SK-N-SH (cell line): ENCODE data around the gene MCM3AP. TPM values are rescaled to one million over a fixed set of nuclear protein-coding genes. Genes with fewer than 3 reads are reported as not detected.

Experiments used
- CTCF ChIA-PET: fragments of 300-600, 350-600 bp; formaldehyde crosslinking; extraction: SDS; loops from one replicate; lab custom pipeline; 2021; lab: Yijun Ruan, JAX
- POLR2A ChIA-PET: fragments of 350-600 bp; sonication (Branson Sonifier 250); formaldehyde crosslinking; extraction: SDS; loops from one replicate; lab custom pipeline; 2020; ENCODE audit warnings: antibody characterized with exemption, inconsistent platforms; lab: Yijun Ruan, JAX
- DNase-seq: peaks from one replicate; pipeline ENCODE4 v3.0.0; 2012
- H2AFZ ChIP-seq: fragments of 200-600 bp; sonication (generic); 2 replicates; pipeline ENCODE4 v1.8.1; 2016; ENCODE audit warnings: antibody characterized with exemption, mild to moderate bottlenecking, low read depth
- H3F3A ChIP-seq: fragments of 200-600 bp; sonication (generic); replicated peaks from 2 replicates; pipeline ENCODE3; 2016; ENCODE audit warnings: antibody characterized with exemption, mild to moderate bottlenecking; ENCODE audit not compliant: insufficient read depth
- H3K27ac ChIP-seq, 2 experiments: fragments of 200-500 bp in 1 of 2; fragments of 200-600 bp in 1 of 2; sonication (Bioruptor generic) in 1 of 2; sonication (generic), shearing (Covaris generic) in 1 of 2; 2 replicates each; pipeline versions ENCODE4 v1.5.1 to v1.6.1; 2014 to 2016; ENCODE audit warnings: low read depth in 2 of 2, inconsistent platforms in 1 of 2, low read length in 1 of 2, mild to moderate bottlenecking in 1 of 2, mixed read lengths in 1 of 2
- H3K27me3 ChIP-seq: fragments of 200-600 bp; sonication (generic), shearing (Covaris generic); 2 replicates; pipeline ENCODE4 v1.6.1; 2016; ENCODE audit warnings: mixed run types; ENCODE audit not compliant: insufficient read depth
- H3K36me3 ChIP-seq, 2 experiments: fragments of 200-500 bp in 1 of 2; fragments of 200-600 bp in 1 of 2; sonication (Bioruptor generic) in 1 of 2; sonication (generic) in 1 of 2; replicated peaks in 1 of 2; 2 replicates each; pipeline versions ENCODE3 to v1.5.1; 2014 to 2016; ENCODE audit warnings: low read length in 1 of 2, mild to moderate bottlenecking in 1 of 2; ENCODE audit not compliant: insufficient read depth in 2 of 2, control insufficient read depth in 1 of 2
- H3K4me1 ChIP-seq, 2 experiments: fragments of 200-500 bp in 1 of 2; fragments of 200-600 bp in 1 of 2; sonication (Bioruptor generic) in 1 of 2; sonication (generic), shearing (Covaris generic) in 1 of 2; 2 replicates each; pipeline versions ENCODE4 v1.5.1 to v1.6.1; 2014 to 2016; ENCODE audit warnings: low read depth in 1 of 2, low read length in 1 of 2, mixed run types in 1 of 2; ENCODE audit not compliant: insufficient read depth in 2 of 2, control insufficient read depth in 1 of 2
- H3K4me2 ChIP-seq: fragments of 200-600 bp; sonication (generic), shearing (Covaris generic); 2 replicates; pipeline ENCODE4 v1.6.1; 2017; ENCODE audit warnings: mixed run types
- H3K4me3 ChIP-seq, 2 experiments: fragments of 200-500 bp in 1 of 2; fragments of 200-600 bp in 1 of 2; sonication (Bioruptor generic) in 1 of 2; sonication (generic), shearing (Covaris generic) in 1 of 2; 2 replicates each; pipeline versions ENCODE4 v1.5.1 to v1.8.1; 2014 to 2016; ENCODE audit warnings: low read depth in 2 of 2, inconsistent platforms in 1 of 2, low read length in 1 of 2, mild to moderate bottlenecking in 1 of 2, mixed read lengths in 1 of 2, moderate library complexity in 1 of 2
- H3K79me2 ChIP-seq: fragments of 200-600 bp; sonication (generic); 2 replicates; pipeline ENCODE4 v1.8.1; 2017; ENCODE audit warnings: mild to moderate bottlenecking; ENCODE audit not compliant: insufficient read depth
- H3K9ac ChIP-seq: fragments of 200-600 bp; sonication (generic); 2 replicates; pipeline ENCODE4 v1.6.1; 2017; ENCODE audit warnings: mixed run types
- H3K9me2 ChIP-seq: fragments of 200-600 bp; sonication (generic); 2 replicates; pipeline ENCODE4 v1.6.1; 2017; ENCODE audit warnings: mixed run types
- H3K9me3 ChIP-seq: fragments of 200-600 bp; sonication (generic); 2 replicates; pipeline ENCODE4 v1.6.1; 2017; ENCODE audit warnings: mixed run types, mild to moderate bottlenecking, moderate library complexity
- H4K20me1 ChIP-seq: fragments of 200-600 bp; sonication (generic); 2 replicates; pipeline ENCODE4 v1.6.1; 2017; ENCODE audit warnings: mild to moderate bottlenecking, mixed run types; ENCODE audit not compliant: insufficient read depth
- CHD2 ChIP-seq: fragments of 150-350 bp; IDR thresholded peaks from 2 replicates; pipeline ENCODE4 v1.6.1; 2018; ENCODE audit warnings: low read length; ENCODE audit not compliant: partially characterized antibody
- ELF1 ChIP-seq: IDR thresholded peaks from 2 replicates; pipeline ENCODE4 v1.4.0; 2012
- FOSL2 ChIP-seq: IDR thresholded peaks from 2 replicates; pipeline ENCODE4 v1.4.0; 2012; ENCODE audit warnings: low read depth, mild to moderate bottlenecking, moderate library complexity, borderline replicate concordance
- FOXJ3 ChIP-seq: sonication (generic); formaldehyde crosslinking; IDR thresholded peaks from 2 replicates; pipeline ENCODE4 v1.5.1; 2020; ENCODE audit warnings: mild to moderate bottlenecking, missing genetic modification reagents
- FOXM1 ChIP-seq: IDR thresholded peaks from 2 replicates; pipeline ENCODE4 v1.4.0; 2012; ENCODE audit warnings: low read depth, mild to moderate bottlenecking
- GABPA ChIP-seq: IDR thresholded peaks from 2 replicates; pipeline ENCODE4 v1.4.0; 2012; ENCODE audit warnings: low read depth, mild to moderate bottlenecking
- GATA2 ChIP-seq: sonication (generic); formaldehyde crosslinking; IDR thresholded peaks from 2 replicates; pipeline ENCODE4 v1.5.0; 2020; ENCODE audit warnings: mild to moderate bottlenecking, missing genetic modification reagents
- JUND ChIP-seq: IDR thresholded peaks from 2 replicates; pipeline ENCODE4 v1.4.0; 2012
- MXI1 ChIP-seq: IDR thresholded peaks from 2 replicates; pipeline ENCODE4 v1.6.1; 2012; ENCODE audit warnings: mild to moderate bottlenecking, low read depth, low read length, improper control_type of control experiment
- NRF1 ChIP-seq: IDR thresholded peaks from 2 replicates; pipeline ENCODE4 v1.6.1; 2012; ENCODE audit warnings: low read depth, mild to moderate bottlenecking, low read length
- RAD21 ChIP-seq: IDR thresholded peaks from 2 replicates; pipeline ENCODE4 v1.6.1; 2012; ENCODE audit warnings: mild to moderate bottlenecking, low read length
- RXRA ChIP-seq: IDR thresholded peaks from 2 replicates; pipeline ENCODE4 v1.4.0; 2012; ENCODE audit warnings: low read depth, mild to moderate bottlenecking, borderline replicate concordance
- SIN3A ChIP-seq: IDR thresholded peaks from 2 replicates; pipeline ENCODE4 v1.6.1; 2012; ENCODE audit warnings: low read depth, mild to moderate bottlenecking, low read length, moderate library complexity, borderline replicate concordance
- TAF1 ChIP-seq: IDR thresholded peaks from 2 replicates; pipeline ENCODE4 v1.6.1; 2012; ENCODE audit warnings: low read depth, mild to moderate bottlenecking, low read length, moderate library complexity, borderline replicate concordance
- WGBS: methylation state at CpG from one replicate; pipeline ENCODE4 v1.1.6; 2017; ENCODE audit warnings: low lambda C conversion rate; 5-methylcytosine and 5-hydroxymethylcytosine counted together
- polyA plus RNA-seq, 3 experiments: library from polyadenylated mRNA; depleted of rRNA; stranded (reverse); fragments of >200 nt; gene quantifications; 2 replicates each; pipeline ENCODE4 v1.2.3, GENCODE V29; 2012
- TF ChIP-seq, protein P1 (sequence below): IDR thresholded peaks from 2 replicates; pipeline ENCODE4; 2012
- TF ChIP-seq, protein P2 (sequence below): fragments of 200-600 bp; sonication (generic); IDR thresholded peaks from 2 replicates; pipeline ENCODE4 v1.6.1; 2017; ENCODE audit warnings: antibody characterized with exemption, mild to moderate bottlenecking, moderate library complexity
- TF ChIP-seq, protein P3 (sequence below): IDR thresholded peaks from 2 replicates; pipeline ENCODE4 v1.4.0; 2012; ENCODE audit warnings: low read depth
- TF ChIP-seq, protein P4 (sequence below): fragments of 150-350 bp; IDR thresholded peaks from 2 replicates; pipeline ENCODE4 v1.6.1; 2017; ENCODE audit warnings: antibody characterized with exemption, low read length, low read depth, borderline replicate concordance
- TF ChIP-seq, protein P5 (sequence below): IDR thresholded peaks from 2 replicates; pipeline ENCODE4 v1.4.0; 2012; ENCODE audit warnings: low read depth, borderline replicate concordance
- TF ChIP-seq, protein P6 (sequence below): fragments of 150-350 bp; IDR thresholded peaks from 2 replicates; pipeline ENCODE4 v1.6.1; 2016; ENCODE audit warnings: mild to moderate bottlenecking, low read depth, low read length

The MCM3AP gene
- polyA plus RNA-seq, 1 of the 3 experiments (the other 2 are of a cell fraction), result 42.9 TPM

DNA sequence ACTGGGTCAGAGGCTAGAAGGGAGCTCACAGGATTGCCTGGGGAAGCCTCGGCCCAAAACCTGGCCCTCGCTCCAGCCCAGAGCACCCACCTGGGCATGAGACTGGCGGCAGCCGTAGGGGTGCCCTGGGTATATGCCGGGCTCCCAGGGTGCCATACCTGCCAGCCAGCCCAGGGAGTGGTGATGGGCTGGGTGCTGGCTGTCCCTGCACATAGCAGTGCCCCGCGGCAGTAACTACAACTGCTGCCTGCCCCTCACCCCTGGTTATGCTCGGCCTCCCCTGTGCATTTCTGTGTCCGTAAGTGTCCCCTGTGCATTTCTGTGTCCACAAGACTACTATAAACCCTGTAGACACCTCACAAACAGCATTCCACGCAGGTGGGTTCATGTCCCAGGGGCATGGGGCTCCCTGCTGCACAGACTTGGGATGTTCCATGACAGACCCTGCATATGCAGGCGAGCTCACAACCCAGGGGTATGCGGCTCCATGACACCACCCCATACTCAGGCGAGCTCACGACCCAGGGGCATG lies 95.4 kb downstream of the MCM3AP start:
- Histone ChIP-seq H3K9me2 (no peaks in the 10 kb centered on the region), H2AFZ (no peak overlapping the region), H3K4me2 (no peak overlapping the region), H3K4me1 (peaks cover 20 to 42% of the 10 kb centered on the region in 2 experiments), H3K79me2 (no peaks in the 10 kb centered on the region), H3F3A (peaks cover 10% of the 10 kb centered on the region), H3K9ac (no peak overlapping the region), H3K27me3 (no peaks in the 10 kb centered on the region), H4K20me1 (no peaks in the 10 kb centered on the region)
- no peak for DNase-seq
- POLR2A ChIA-PET, result no interaction called here
- WGBS, result no CpG with 5 or more reads among the region's 14 CpGs
- TF ChIP-seq JUND, result no peak
- TF ChIP-seq RXRA, result no peak
- TF ChIP-seq, all 33 proteins: peak for 0
- Histone ChIP-seq H3K4me3 (no peak overlapping the region), H3K36me3 (peaks cover 0 to 19% of the 10 kb centered on the region in 2 experiments), H3K27ac (no peak overlapping the region; a peak in 1 of 4 replicates), H3K9me3 (no peaks in the 10 kb centered on the region)
- CTCF ChIA-PET, result interaction anchor here (1.4 to 3.5 kb wide), 3 partner anchors 21 to 46 kb away, joined by 4 to 14 read pairs (median 6); no protein-coding TSS in a partner anchor

DNA sequence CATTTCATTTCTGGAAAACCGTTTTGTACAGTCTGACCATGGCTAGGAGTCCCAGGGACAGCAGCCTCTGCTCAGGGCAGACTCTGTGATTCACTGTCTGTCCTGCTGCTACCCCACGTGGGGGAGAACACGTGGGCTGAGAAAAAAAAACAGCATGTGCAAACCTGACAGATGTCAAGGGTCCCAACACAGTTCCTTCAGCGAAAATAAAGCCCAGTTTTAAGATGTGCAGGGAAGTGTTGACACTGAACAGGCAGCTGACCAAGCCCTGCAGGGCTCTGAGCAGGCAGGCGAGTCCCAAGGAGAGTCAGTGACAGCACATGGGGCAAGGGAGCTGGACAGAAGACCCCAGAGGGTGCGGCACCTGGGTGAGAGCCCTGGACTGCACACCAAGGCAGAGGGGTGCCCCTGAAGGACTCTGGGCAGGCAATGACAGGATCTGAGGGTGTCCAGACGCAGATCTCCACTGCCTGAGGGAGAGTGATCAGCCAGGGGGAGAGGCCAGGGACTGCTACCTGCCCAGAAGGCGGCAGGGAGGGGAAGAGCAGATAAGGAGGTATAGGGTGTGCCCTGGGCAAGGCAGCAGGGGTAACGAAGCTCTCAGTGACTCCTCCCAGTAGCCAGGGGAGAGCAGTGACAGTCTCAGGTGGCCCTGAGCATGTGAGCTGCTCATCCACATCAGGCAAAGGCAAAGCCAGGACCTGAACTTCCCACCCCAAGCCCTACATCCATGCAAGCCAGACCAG lies 96.0 kb downstream of the MCM3AP start:
- H3K4me3 ChIP-seq, result no peak overlapping the region
- peak overlapping the region; percentile 51 to 89 for H3K27ac ChIP-seq
- peaks cover 0 to 17% of the 10 kb centered on the region in 2 experiments for H3K36me3 ChIP-seq
- peaks cover 20 to 35% of the 10 kb centered on the region in 2 experiments for H3K4me1 ChIP-seq
- H3F3A ChIP-seq, result peaks cover 10% of the 10 kb centered on the region
- peak; percentile 62 for DNase-seq
- no peaks in the 10 kb centered on the region for H3K9me2 ChIP-seq
- POLR2A ChIA-PET, result no interaction called here
- CTCF ChIA-PET, result interaction anchor here (2.0 to 3.5 kb wide), 2 partner anchors 22 to 46 kb away, joined by 6 to 14 read pairs; no protein-coding TSS in a partner anchor
- H3K9me3 ChIP-seq, result no peaks in the 10 kb centered on the region
- no peak overlapping the region for H2AFZ ChIP-seq
- peak overlapping the region; percentile 61 for H3K4me2 ChIP-seq
- no peaks in the 10 kb centered on the region for H4K20me1 ChIP-seq
- WGBS, result 55% methylated on average over 8 of the region's 9 CpGs
- H3K27me3 ChIP-seq, result no peaks in the 10 kb centered on the region
- H3K9ac ChIP-seq, result peak overlapping the region; percentile 27; the same call in 1 of the 2 replicates
- no peaks in the 10 kb centered on the region for H3K79me2 ChIP-seq
- no peak for TF ChIP-seq GABPA
- TF ChIP-seq, protein P1, sequence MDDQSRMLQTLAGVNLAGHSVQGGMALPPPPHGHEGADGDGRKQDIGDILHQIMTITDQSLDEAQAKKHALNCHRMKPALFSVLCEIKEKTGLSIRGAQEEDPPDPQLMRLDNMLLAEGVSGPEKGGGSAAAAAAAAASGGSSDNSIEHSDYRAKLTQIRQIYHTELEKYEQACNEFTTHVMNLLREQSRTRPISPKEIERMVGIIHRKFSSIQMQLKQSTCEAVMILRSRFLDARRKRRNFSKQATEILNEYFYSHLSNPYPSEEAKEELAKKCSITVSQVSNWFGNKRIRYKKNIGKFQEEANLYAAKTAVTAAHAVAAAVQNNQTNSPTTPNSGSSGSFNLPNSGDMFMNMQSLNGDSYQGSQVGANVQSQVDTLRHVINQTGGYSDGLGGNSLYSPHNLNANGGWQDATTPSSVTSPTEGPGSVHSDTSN, result no peak
- TF ChIP-seq SIN3A, result peak; percentile 97
- TF ChIP-seq, protein P2, sequence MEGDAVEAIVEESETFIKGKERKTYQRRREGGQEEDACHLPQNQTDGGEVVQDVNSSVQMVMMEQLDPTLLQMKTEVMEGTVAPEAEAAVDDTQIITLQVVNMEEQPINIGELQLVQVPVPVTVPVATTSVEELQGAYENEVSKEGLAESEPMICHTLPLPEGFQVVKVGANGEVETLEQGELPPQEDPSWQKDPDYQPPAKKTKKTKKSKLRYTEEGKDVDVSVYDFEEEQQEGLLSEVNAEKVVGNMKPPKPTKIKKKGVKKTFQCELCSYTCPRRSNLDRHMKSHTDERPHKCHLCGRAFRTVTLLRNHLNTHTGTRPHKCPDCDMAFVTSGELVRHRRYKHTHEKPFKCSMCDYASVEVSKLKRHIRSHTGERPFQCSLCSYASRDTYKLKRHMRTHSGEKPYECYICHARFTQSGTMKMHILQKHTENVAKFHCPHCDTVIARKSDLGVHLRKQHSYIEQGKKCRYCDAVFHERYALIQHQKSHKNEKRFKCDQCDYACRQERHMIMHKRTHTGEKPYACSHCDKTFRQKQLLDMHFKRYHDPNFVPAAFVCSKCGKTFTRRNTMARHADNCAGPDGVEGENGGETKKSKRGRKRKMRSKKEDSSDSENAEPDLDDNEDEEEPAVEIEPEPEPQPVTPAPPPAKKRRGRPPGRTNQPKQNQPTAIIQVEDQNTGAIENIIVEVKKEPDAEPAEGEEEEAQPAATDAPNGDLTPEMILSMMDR, result no peak
- TF ChIP-seq RAD21, result no peak
- TF ChIP-seq ELF1, result no peak
- TF ChIP-seq MXI1, result peak; percentile 100
- no peak for TF ChIP-seq JUND
- TF ChIP-seq, protein P3, sequence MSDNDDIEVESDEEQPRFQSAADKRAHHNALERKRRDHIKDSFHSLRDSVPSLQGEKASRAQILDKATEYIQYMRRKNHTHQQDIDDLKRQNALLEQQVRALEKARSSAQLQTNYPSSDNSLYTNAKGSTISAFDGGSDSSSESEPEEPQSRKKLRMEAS, result peak; percentile 95
- no peak for TF ChIP-seq FOSL2
- TF ChIP-seq, protein P4, sequence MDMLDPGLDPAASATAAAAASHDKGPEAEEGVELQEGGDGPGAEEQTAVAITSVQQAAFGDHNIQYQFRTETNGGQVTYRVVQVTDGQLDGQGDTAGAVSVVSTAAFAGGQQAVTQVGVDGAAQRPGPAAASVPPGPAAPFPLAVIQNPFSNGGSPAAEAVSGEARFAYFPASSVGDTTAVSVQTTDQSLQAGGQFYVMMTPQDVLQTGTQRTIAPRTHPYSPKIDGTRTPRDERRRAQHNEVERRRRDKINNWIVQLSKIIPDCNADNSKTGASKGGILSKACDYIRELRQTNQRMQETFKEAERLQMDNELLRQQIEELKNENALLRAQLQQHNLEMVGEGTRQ, result peak; percentile 61
- TF ChIP-seq, protein P5, sequence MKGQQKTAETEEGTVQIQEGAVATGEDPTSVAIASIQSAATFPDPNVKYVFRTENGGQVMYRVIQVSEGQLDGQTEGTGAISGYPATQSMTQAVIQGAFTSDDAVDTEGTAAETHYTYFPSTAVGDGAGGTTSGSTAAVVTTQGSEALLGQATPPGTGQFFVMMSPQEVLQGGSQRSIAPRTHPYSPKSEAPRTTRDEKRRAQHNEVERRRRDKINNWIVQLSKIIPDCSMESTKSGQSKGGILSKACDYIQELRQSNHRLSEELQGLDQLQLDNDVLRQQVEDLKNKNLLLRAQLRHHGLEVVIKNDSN, result peak; percentile 79; the same call in 1 of the 2 replicates
- TF ChIP-seq FOXM1, result no peak
- TF ChIP-seq FOXJ3 (CRISPR knock-in tag), result no peak
- TF ChIP-seq GATA2 (CRISPR knock-in tag), result no peak
- no peak for TF ChIP-seq CHD2
- no peak for TF ChIP-seq RXRA
- TF ChIP-seq, protein P6, sequence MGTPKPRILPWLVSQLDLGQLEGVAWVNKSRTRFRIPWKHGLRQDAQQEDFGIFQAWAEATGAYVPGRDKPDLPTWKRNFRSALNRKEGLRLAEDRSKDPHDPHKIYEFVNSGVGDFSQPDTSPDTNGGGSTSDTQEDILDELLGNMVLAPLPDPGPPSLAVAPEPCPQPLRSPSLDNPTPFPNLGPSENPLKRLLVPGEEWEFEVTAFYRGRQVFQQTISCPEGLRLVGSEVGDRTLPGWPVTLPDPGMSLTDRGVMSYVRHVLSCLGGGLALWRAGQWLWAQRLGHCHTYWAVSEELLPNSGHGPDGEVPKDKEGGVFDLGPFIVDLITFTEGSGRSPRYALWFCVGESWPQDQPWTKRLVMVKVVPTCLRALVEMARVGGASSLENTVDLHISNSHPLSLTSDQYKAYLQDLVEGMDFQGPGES, result no peak
- no peak for TF ChIP-seq NRF1
- no peak for TF ChIP-seq TAF1
